ENCODE measurements around the gene RFC5. TPM values are rescaled to one million over a fixed set of nuclear protein-coding genes. Genes with fewer than 3 reads are reported as not detected.

RFC5 gene
- total and polyA plus RNA-seq, 2 of the 13 experiments (the other 11 are each of a cell fraction or from before 2014, with no cell fraction given): 16.8 to 51.4 TPM

DNA sequence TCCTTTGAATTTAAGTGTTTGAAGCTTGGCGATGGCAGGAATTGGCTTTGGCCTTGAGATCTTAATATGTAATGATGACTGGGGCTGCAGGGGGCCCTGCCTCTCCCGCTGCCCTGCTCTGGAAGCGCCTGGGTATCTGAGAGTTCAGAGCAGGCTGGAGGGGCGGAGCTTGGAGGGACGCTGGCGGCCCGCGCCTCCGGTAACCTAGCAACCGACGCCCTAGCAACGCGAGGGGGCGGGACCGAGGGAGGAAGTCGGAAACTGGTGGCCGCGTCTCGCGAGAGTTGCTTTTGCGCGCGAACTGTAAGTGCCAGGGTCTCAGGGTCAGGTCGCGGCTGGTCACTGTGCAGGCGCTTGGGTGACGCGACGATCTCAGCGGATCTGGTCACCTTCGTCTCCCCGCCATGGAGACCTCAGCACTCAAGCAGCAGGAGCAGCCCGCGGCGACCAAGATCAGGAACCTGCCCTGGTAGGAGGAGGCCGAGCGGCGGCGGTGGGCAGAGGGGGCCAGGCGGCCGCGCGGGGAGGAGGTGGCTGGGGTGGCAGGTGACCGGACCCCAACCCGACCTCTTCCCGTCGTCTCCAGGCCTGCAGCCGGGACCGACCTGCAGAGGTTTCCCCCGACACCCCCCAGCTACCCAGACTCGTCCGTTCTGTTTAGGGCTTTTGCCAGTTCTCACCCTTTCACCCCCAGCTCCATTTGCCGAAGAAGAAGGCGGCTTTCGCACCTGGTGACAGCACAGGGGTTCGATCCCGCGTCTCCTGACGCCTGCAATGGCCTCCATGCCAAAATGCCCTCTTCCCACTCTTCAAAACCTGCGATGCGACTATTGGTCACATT, at the start of gene RFC5 (continued):
- TF ChIP-seq, protein P1, sequence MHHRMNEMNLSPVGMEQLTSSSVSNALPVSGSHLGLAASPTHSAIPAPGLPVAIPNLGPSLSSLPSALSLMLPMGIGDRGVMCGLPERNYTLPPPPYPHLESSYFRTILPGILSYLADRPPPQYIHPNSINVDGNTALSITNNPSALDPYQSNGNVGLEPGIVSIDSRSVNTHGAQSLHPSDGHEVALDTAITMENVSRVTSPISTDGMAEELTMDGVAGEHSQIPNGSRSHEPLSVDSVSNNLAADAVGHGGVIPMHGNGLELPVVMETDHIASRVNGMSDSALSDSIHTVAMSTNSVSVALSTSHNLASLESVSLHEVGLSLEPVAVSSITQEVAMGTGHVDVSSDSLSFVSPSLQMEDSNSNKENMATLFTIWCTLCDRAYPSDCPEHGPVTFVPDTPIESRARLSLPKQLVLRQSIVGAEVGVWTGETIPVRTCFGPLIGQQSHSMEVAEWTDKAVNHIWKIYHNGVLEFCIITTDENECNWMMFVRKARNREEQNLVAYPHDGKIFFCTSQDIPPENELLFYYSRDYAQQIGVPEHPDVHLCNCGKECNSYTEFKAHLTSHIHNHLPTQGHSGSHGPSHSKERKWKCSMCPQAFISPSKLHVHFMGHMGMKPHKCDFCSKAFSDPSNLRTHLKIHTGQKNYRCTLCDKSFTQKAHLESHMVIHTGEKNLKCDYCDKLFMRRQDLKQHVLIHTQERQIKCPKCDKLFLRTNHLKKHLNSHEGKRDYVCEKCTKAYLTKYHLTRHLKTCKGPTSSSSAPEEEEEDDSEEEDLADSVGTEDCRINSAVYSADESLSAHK (CRISPR knock-in tag; IDR thresholded peaks at IDR 0.05; ENCODE audit: borderline replicate concordance): no peak
- no peak for TF ChIP-seq ZNF317 (CRISPR knock-in tag; IDR thresholded peaks at IDR 0.05)
- TF ChIP-seq, protein P2, sequence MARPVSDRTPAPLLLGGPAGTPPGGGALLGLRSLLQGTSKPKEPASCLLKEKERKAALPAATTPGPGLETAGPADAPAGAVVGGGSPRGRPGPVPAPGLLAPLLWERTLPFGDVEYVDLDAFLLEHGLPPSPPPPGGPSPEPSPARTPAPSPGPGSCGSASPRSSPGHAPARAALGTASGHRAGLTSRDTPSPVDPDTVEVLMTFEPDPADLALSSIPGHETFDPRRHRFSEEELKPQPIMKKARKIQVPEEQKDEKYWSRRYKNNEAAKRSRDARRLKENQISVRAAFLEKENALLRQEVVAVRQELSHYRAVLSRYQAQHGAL (CRISPR knock-in tag; IDR thresholded peaks at IDR 0.05; ENCODE audit: not compliant biosample characterization): no peak
- TF ChIP-seq, protein P3, sequence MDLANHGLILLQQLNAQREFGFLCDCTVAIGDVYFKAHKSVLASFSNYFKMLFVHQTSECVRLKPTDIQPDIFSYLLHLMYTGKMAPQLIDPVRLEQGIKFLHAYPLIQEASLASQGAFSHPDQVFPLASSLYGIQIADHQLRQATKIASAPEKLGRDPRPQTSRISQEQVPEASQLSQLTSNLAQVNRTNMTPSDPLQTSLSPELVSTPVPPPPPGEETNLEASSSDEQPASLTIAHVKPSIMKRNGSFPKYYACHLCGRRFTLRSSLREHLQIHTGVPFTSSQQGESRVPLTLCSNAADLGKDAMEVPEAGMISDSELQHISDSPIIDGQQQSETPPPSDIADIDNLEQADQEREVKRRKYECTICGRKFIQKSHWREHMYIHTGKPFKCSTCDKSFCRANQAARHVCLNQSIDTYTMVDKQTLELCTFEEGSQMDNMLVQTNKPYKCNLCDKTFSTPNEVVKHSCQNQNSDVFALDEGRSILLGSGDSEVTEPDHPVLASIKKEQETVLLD (CRISPR knock-in tag; IDR thresholded peaks at IDR 0.05; ENCODE audit: low read depth): 0 out of 2 replicates have a peak, but pooled peaks have one; percentile 31
- no peak for TF ChIP-seq RAD51 (IDR thresholded peaks at IDR 0.05; ENCODE audit: borderline replicate concordance)
- no peak for TF ChIP-seq STAG1 (CRISPR knock-in tag; IDR thresholded peaks at IDR 0.05)
- no peak for TF ChIP-seq KDM4B (CRISPR knock-in tag; IDR thresholded peaks at IDR 0.05)
- TF ChIP-seq ZBTB40 (IDR thresholded peaks at IDR 0.05): no peak
- TF ChIP-seq ZBTB40 (CRISPR knock-in tag; IDR thresholded peaks at IDR 0.05): no peak; the same call in 1 of the 2 replicates
- TF ChIP-seq, protein P4, sequence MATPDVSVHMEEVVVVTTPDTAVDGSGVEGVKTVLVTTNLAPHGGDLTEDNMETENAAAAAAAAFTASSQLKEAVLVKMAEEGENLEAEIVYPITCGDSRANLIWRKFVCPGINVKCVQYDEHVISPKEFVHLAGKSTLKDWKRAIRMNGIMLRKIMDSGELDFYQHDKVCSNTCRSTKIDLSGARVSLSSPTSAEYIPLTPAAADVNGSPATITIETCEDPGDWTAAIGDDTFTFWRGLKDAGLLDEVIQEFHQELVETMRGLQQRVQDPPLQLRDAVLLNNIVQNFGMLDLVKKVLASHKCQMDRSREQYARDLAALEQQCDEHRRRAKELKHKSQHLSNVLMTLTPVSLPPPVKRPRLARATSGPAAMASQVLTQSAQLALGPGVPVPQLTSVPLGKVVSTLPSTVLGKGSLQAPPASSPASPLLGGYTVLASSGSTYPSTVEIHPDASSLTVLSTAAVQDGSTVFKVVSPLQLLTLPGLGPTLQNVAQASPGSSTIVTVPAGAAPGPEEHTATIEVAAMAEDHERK (CRISPR knock-in tag; IDR thresholded peaks at IDR 0.05; ENCODE audit: low read depth): no peak
- peak; percentile 65; the same call in 1 of the 2 replicates for TF ChIP-seq REPIN1 (CRISPR knock-in tag; IDR thresholded peaks at IDR 0.05; ENCODE audit: borderline replicate concordance, low read depth)
- TF ChIP-seq MZF1 (CRISPR knock-in tag; IDR thresholded peaks at IDR 0.05; ENCODE audit: borderline replicate concordance): no peak
